ENCODE measurements around the gene QPCTL. TPM values are rescaled to one million over a fixed set of nuclear protein-coding genes. Genes with fewer than 3 reads are reported as not detected.
"Not testable (repeated sequence)": the region's sequence is repeated elsewhere in the genome, so short reads cannot be mapped to it uniquely, and the experiment has no call there.

The QPCTL gene
- total RNA-seq, 1 experiment from 2014 or later, result 13.8 TPM

DNA sequence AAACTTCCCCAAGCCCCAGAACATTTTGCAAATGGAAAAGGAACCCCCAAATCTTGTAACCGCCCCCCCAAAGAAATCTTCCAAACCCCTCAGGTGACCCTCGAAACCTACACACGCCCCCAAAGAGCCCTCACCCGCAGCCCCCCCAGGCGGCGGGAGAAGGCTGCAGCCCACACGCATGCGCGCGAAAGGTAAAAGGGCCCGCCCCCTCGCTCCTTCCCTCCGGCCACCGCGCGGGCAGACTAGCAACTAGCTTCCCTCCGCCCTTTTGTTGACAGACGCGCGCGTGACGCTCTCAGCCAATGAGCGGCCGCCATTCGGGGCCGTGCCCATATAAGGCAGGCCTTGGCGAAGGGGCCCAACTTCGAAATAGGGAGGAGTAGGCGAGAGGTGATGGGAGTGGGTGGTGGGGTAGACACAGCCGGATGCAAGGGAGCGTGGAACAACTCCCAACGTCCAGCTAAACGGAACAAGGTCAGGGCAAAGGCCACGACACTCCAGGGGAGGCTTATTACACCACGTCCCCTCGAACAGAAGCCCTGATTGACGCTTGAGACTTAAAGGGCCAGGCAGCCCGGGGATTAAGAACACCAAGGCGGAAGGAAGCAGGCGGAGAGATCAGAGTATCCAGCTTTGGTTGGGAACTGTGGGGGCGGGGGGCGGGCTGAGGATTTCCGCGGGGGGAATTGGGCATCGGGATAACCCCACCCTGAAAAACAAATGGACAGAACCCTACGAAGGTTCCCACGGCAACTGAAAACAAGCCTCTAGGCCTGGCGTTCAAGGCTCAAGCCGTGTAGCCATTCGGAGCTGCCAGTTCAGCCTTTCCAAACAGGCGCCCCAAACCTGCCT is 24.9 kb downstream of the QPCTL start:
- DNase-seq (ENCODE audit: low read depth), result peak; percentile 99

DNA sequence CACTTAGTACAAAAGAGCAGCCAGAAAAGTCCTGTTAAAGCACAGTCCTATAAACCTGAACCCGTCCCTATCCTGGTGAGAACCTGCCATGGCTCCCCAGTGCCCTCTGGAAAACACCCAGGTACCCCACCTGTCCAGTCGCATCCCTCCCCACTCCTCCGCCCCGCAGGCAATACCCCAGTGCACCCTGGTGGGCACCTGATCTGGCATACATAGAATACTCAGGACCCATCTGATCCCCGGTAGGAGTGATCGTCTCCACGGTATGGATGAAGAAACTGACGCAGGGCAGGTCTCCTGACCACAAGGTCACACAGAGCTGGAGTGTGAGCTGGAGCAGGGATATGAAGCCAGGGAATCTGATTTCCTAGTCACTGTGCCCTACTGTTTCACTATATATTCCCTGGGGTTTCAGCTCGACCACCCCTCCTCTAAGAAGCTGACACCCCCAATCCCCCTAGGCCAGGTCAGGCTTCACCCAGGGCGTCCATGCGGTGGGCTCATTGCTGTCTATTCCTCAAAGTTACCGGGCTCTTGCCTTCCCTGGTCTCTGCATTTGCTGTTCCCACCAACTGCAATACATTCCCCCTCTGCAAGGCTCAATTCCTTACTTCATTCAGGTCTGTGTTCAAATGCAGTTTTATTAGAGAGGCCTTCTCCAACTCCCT is 25.7 kb downstream of the QPCTL start:
- no peak for DNase-seq (ENCODE audit: low read depth)

DNA sequence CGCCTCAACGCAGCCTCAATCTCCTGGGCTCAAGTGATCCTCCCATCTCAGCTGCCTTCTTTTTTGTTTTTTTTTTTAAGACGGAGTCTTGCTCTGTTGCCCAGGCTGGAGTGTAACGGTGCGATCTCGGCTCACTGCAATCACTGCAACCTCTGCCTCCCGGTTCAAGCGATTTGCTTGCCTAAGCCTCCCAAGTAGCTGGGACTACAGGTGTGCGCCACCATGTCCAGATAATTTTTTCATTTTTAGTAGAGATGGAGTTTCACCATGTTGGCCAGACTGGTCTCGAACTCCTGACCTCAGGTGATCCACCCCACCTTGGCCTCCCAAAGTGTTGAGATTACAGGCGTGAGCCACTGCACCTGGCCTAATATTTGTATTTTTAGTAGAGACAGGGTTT is 27.6 kb downstream of the QPCTL start:
- not testable (repeated sequence) for DNase-seq (ENCODE audit: low read depth)

DNA sequence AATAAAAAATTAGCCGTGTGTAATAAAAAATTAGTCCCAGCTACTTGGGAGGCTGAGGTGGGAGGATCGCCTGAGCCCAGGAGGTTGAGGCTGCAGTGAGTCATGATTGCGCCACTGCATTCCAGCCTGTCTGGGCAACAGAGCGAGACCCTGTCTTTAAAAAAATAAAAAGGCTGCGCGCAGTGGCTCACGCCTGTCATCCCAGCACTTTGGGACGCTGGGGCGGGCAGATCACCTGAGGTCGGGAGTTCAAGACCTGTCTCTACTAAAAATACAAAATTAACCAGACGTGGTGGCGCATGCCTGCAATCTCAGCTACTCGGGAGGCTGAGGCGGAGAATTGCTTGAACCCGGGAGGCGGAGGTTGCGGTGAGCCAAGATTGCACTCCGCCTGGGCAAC is 36.2 kb downstream of the QPCTL start:
- DNase-seq (ENCODE audit: low read depth), result not testable (repeated sequence)

DNA sequence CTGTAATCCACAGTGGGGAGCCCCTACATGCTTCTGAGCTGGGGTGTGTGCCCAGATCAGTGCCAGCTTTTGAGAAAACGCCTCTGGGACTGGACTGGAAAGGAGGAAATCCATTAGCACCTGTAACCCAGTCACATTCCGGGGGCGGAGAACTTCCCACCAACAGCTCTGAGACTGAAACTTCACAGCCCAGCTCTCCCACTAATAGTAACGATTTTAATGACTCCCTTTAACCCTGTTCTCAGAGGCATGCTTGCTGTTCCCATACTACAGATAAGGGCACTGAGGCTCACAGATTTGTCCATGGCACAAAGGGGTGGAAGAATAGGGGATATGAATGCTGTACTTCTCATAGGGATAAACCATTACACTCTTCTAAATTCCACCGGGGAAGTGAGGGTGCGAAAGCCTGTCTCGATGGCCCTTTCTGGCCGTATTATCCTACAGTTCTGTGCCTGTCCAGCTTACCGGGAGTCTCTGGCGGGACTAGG is 37.4 kb downstream of the QPCTL start:
- DNase-seq (ENCODE audit: low read depth), result no peak

DNA sequence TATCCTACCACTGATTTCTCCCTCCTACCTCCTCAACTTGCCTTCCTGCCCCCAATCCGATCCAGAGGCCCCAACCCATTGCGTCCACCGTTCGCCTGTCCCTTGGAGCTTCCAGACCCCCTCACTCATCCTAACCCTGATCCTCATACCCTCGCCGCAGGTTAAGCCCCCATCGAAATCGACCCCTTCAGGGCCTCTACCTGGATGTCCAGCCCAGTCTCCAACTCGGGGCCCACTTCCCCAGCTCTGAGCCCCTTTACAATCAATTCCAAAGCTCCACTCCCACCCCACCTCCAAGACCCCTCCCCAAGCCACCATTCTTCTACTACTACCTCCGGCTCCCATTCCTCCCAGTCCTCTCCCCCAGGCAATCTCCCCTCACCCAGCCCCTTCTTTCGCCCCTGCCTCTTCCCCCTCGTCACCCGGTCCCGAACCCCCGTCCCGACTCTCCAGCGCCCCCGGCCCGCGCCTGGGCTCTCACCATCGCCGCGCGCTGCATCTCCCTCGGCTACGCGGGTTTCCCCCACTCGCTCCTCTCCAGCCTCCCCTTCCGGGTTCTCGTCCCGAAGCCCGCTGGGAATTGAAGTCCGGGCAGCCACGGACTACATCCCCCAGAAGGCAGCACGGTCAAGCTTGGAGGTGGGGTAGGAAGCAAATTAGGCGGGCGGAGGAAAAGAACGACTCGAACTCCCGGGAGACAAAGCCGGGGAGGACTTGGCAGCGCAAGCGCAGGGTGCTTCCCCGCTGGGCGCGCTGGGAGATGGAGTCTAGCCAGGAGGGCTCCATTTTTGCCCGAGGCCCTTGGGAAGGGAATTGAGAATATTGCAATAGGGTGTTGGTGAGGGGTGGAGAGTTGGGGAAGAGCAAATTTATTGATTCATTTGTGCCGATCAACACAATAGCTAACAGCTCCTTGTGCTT is 38.2 kb downstream of the QPCTL start, which contains the start of gene FBXO46:
FBXO46 (minus strand) TSS at position 529 of the 921 bp plus-strand sequence. CDS start 17,401 bp downstream, outside the sequence.
- DNase-seq (ENCODE audit: low read depth), result peak; percentile 99

DNA sequence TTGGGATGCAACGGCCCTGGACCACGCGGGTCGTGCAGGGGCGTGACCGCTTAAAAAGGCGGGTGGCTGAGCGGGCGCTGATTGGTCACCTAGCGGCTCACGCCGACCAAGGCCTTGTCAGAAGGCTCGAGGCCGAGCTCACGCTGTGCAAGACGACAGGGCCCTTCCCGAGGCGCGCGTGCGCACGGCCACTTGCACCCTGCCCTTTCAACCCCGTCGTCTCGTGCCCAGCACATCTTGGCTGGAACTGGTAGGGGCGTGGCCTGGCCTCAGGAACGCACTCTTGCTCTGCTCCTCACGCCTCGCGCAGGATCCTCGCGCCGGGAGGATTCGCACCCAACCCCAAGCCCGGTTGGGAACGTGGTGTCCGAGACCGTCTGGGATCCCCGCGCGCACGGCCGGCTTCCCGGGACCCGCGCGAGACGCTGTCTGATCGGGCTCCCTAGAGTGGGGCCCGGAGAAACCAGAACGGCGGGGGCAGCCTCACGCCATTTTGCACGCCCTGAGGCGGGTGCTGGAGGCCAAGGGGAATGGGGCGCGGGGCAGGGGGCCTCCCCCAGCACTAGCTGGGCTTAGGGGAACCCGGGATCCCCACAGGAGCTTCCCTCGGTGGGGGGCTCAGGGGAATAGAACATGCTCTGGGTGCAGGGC is 40.8 kb downstream of the QPCTL start, which contains the start of gene MEIOSIN:
MEIOSIN (plus strand) TSS at position 280 of the 651 bp plus-strand sequence. CDS start 1,938 bp downstream, outside the sequence.
- no peak for DNase-seq (ENCODE audit: low read depth)

DNA sequence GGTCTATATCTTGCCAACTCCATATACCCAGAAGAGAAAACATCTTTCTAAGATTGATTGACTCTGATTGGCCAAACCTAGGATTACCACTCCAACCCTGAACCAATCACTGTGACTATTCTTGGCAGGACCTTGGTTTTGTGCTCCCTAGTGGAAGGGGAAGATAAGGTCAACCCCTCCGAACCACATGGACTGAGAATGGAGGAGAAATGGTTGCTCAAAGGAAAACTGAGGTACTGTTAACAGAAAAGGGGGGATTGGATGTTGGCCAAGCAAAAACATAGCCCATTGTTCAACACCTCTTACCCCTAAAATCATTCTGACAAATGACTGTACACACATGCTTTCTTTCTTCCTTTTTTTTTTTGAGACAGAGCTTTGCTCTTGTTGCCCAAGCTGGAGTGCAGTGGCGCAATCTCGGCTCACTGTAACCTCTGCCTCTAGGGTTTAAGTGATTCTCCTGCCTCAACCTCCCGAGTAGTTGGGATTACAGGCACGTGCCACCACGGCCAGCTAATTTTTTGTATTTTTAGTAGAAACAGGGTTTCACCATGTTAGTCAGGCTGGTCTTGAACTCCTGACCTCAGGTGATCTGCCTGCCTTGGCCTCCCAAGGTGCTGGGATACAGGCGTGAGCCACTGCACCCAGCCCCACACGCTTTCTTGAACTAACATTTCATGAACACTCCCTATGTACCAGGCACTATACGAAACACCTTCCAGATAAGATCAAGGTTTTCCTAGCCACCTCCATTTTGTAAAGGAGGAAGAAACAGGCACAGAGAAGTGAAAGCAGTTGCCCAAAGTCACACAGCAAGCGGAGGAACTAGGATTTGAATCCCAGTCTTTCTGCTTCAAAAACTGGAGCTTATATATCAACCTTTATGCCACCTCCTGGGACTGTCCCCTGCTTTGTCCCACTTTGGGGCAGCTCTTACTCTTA is 47.3 kb downstream of the QPCTL start:
- DNase-seq (ENCODE audit: low read depth), result peak; percentile 41

DNA sequence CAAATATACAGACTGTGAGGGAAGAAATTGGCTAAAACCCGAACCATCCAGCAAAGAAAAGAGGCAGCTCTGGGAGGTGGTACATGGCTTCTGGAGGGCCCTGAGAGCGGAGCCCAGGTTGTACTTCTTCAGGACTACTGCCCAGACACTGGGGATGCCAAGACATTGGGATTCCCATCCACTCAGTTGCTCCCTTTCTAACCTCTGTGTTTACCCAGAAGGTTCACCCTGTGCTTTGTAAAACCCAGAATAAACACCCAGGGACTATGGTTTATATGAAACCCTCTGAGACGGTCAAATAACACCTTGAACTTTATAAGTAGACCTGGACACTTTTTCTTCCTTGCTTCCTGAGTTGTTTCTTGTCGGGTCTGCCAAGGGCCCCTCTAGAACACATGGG is 50.5 kb downstream of the QPCTL start:
- DNase-seq (ENCODE audit: low read depth), result no peak

DNA sequence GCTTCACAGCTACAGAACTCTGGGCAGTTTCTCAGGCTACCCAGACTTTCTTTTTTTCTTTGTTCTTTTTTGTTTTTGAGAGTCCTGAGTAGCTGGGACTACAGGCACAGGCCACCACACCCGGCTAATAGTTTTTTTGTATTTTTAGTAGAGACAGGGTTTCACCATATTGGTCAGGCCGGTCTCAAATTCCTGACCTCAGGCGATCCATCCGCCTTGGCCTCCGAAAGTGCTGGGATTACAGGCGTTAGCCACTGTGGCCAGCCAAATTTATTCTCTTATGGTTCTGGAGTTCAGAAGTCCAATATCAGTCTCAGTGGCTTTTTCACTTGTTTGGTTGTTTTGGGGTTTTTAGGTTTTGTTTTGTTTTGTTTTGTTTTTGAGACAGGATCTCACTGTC is 53.1 kb downstream of the QPCTL start:
- DNase-seq (ENCODE audit: low read depth), result no peak

DNA sequence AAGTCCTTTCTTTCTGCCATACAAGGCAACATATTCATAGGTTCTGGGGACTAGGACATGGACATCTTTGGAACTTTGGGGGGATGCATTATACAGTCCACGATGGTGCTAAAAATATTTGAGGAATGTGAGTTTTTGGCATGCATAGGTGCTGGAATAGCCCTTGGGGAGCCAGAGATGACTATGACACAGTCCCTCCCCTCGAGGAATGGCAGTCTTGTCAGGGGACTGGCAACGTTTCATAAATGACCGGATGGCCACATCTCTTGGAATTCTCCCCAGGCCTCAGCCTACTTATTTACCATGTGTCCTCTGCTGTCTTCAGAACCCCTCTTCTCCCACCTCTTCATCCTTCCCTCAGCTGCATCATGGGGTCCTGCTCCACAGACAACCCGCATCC is 54.4 kb downstream of the QPCTL start:
- DNase-seq (ENCODE audit: low read depth), result peak; percentile 38

DNA sequence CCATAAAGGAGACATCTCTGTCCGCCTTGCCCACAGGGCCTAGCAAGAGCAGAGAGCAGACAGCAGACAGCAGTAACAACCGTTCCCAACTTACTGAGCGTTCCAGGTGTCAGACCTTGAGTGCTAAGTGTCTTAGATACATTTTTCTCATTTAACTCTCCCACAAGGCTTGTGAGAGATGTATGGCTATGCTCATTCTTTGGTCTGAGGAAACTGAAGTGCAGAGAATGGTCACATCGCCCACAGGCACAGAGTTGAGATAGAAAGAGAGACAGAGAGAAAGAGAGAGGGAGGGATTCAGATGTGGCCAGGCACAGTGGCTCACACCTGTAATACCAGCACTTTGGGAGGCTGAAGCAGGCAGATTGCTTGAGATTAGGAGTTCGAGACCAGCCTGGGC is 55.0 kb downstream of the QPCTL start:
- DNase-seq (ENCODE audit: low read depth), result no peak

DNA sequence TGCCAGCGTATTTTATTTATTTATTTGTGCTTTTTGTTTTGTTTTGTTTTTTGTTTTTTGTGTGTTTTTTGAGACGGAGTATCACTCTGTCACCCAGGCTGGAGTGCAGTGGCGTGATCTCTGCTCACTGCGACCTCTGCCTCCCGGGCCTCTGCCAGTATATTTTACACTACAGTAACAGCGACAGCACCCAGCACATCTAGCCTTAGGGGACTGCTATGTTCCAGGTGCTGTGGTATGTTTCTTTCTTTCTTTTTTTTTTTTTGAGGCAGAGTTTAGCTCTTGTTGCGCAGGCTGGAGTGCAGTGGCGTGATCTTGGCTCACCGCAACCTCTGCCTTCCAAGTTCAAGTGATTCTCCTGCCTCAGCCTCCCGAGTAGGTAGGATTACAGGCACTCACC is 59.0 kb downstream of the QPCTL start:
- not testable (repeated sequence) for DNase-seq (ENCODE audit: low read depth)

DNA sequence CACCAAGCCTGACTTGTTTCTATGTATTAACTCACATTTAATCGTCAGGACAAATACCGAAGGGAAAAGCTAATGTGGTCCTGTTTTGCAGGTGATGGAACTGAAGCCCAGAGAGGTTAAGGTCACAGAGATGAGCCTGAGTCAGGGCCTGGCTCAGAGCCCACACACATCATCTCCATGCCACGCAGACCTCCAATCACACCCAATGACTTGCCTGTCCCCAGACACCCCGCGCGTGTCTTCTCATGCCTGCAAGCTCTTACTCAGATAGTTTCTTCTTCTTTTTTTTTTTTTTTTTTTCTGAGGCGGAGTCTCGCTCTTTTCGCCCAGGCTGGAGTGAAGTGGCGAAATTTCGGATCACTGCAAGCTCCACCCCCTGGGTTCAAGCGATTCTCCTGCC is 60.2 kb downstream of the QPCTL start:
- DNase-seq (ENCODE audit: low read depth), result peak; percentile 41

DNA sequence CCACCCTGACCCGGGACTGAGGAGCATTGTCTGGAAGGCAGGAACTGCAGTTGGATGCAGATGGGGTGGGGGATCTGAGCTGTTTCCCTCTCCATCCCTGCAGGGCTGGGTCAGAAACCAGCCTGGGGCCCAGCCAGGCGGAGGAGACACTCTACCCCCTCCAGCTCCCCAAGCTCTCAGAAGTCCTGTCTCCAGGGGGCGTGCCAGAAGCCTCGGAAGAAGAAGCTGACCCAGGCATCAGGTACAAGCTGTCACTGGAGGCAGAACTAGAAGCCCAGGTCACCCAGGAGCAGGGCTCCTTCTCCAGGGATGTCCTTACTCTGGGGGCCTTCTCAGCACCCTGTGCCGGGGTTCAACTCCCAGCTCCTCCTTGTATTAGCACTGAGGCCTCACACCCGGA is 61.1 kb downstream of the QPCTL start:
- DNase-seq (ENCODE audit: low read depth), result no peak

Other genes with a start within 250 kb of the QPCTL start
- gene FOSB, start 224.7 kb upstream of the QPCTL start, total RNA-seq (2014; rRNA removed; shearing (Covaris generic)), result 0.96 and 1.6 TPM in 2 replicates
- gene RTN2, start 195.6 kb upstream of the QPCTL start, total RNA-seq (2014; rRNA removed; shearing (Covaris generic)), result 12.9 TPM in 2 replicates
- gene PPM1N, start 194.2 kb upstream of the QPCTL start, total RNA-seq (2014; rRNA removed; shearing (Covaris generic)), result 1.8 and 2.3 TPM in 2 replicates
- 53.8 and 79.1 TPM in 2 replicates for gene VASP, start 185.2 kb upstream of the QPCTL start, total RNA-seq (2014; rRNA removed; shearing (Covaris generic))
- gene OPA3, start 107.9 kb upstream of the QPCTL start, total RNA-seq (2014; rRNA removed; shearing (Covaris generic)), result 5.2 and 8.4 TPM in 2 replicates
- gene GPR4, start 90.5 kb upstream of the QPCTL start, total RNA-seq (2014; rRNA removed; shearing (Covaris generic)), result 0.10 TPM in 1 of 2 replicates, not detected in the other
- 14.4 and 20.2 TPM in 2 replicates for gene EML2, start 53.3 kb upstream of the QPCTL start, total RNA-seq (2014; rRNA removed; shearing (Covaris generic))
- gene GIPR, start 24.4 kb upstream of the QPCTL start, total RNA-seq (2014; rRNA removed; shearing (Covaris generic)), result not detected in 2 replicates
- gene SNRPD2, start 713 bp upstream of the QPCTL start, total RNA-seq (2014; rRNA removed; shearing (Covaris generic)), result 474 and 568 TPM in 2 replicates
- 3.2 and 5.3 TPM in 2 replicates for gene FBXO46, start 38.2 kb downstream of the QPCTL start, total RNA-seq (2014; rRNA removed; shearing (Covaris generic))
- 0.10 TPM in 1 of 2 replicates, not detected in the other for gene MEIOSIN, start 40.8 kb downstream of the QPCTL start, total RNA-seq (2014; rRNA removed; shearing (Covaris generic))
- gene SIX5, start 76.6 kb downstream of the QPCTL start, total RNA-seq (2014; rRNA removed; shearing (Covaris generic)), result 5.6 and 6.4 TPM in 2 replicates
- gene DMPK, start 89.8 kb downstream of the QPCTL start, total RNA-seq (2014; rRNA removed; shearing (Covaris generic)), result 9.3 and 11.1 TPM in 2 replicates
- gene DMWD, start 100.2 kb downstream of the QPCTL start, total RNA-seq (2014; rRNA removed; shearing (Covaris generic)), result 14.2 and 20.6 TPM in 2 replicates
- gene RSPH6A, start 122.6 kb downstream of the QPCTL start, total RNA-seq (2014; rRNA removed; shearing (Covaris generic)), result not detected in 2 replicates
- gene SYMPK, start 170.5 kb downstream of the QPCTL start, total RNA-seq (2014; rRNA removed; shearing (Covaris generic)), result 27.8 and 33.0 TPM in 2 replicates
- gene FOXA3, start 171.7 kb downstream of the QPCTL start, total RNA-seq (2014; rRNA removed; shearing (Covaris generic)), result not detected in 2 replicates
- 12.1 and 19.4 TPM in 2 replicates for gene IRF2BP1, start 193.5 kb downstream of the QPCTL start, total RNA-seq (2014; rRNA removed; shearing (Covaris generic))
- gene MYPOP, start 209.9 kb downstream of the QPCTL start, total RNA-seq (2014; rRNA removed; shearing (Covaris generic)), result 0.88 and 1.1 TPM in 2 replicates
- gene NANOS2, start 222.1 kb downstream of the QPCTL start, total RNA-seq (2014; rRNA removed; shearing (Covaris generic)), result not detected in 2 replicates